SU-DHL-6 (cell line): ENCODE measurements around the gene CST3.

Experiments
- H2AFZ ChIP-seq: fragments of 200-600 bp; sonication (generic); 2 replicates; pipeline ENCODE4 v1.6.1; 2014; ENCODE audit warnings: low read depth, mild to moderate bottlenecking, moderate library complexity, mixed read lengths, antibody characterized with exemption, low read length; ENCODE audit not compliant: severe bottlenecking
- H3F3A ChIP-seq: fragments of 200-600 bp; shearing (Covaris generic); 2 replicates; pipeline ENCODE4 v1.6.0; 2016; ENCODE audit warnings: antibody characterized with exemption, mild to moderate bottlenecking; ENCODE audit not compliant: insufficient read depth
- H3K27ac ChIP-seq: fragments of 200-600 bp; sonication (generic); 2 replicates; pipeline ENCODE4 v1.5.1; 2016; ENCODE audit warnings: low read depth, mild to moderate bottlenecking, low read length, moderate library complexity, mixed read lengths
- H3K27me3 ChIP-seq: fragments of 200-600 bp; sonication (generic), shearing (Covaris generic); 2 replicates; pipeline ENCODE4 v1.6.0; 2014; ENCODE audit warnings: mild to moderate bottlenecking, low read length
- H3K36me3 ChIP-seq: fragments of 200-600 bp; sonication (generic); 2 replicates; pipeline ENCODE4 v1.6.1; 2014; ENCODE audit warnings: mild to moderate bottlenecking, low read length, mixed read lengths
- H3K4me2 ChIP-seq: fragments of 300-600, 200-600 bp; shearing (Covaris generic), sonication (generic); 2 replicates; pipeline ENCODE4 v1.6.0; 2014; ENCODE audit warnings: low read length, low read depth, mild to moderate bottlenecking; ENCODE audit not compliant: poor library complexity, severe bottlenecking
- H3K4me3 ChIP-seq: fragments of 200-600 bp; sonication (generic); 2 replicates; pipeline ENCODE4 v1.5.1; 2014; ENCODE audit warnings: antibody characterized with exemption, low read length, mild to moderate bottlenecking, mixed read lengths; ENCODE audit not compliant: insufficient read depth, poor library complexity, severe bottlenecking
- H3K79me2 ChIP-seq: fragments of 200-600 bp; sonication (generic); 2 replicates; pipeline ENCODE4 v1.6.1; 2014; ENCODE audit warnings: mild to moderate bottlenecking, low read length, moderate library complexity; ENCODE audit not compliant: insufficient read depth
- H3K9ac ChIP-seq: fragments of 200-600 bp; sonication (generic); 2 replicates; pipeline ENCODE4 v1.7.0; 2014; ENCODE audit warnings: mild to moderate bottlenecking, low read length
- H3K9me2 ChIP-seq: fragments of 200-600 bp; sonication (generic); replicated peaks from 2 replicates; pipeline ENCODE4 v1.6.1; 2014; ENCODE audit warnings: low read length; ENCODE audit not compliant: insufficient read depth
- H3K9me3 ChIP-seq: fragments of 200-600 bp; sonication (generic); 2 replicates; pipeline ENCODE4 v1.6.1; 2014; ENCODE audit warnings: low read length, mixed read lengths; ENCODE audit not compliant: insufficient read depth
- H4K20me1 ChIP-seq: fragments of 200-600 bp; sonication (generic); 2 replicates; pipeline ENCODE4 v1.6.1; 2014; ENCODE audit warnings: low read depth, mild to moderate bottlenecking, antibody characterized with exemption, low read length, moderate library complexity, mixed read lengths
- EZH2phosphoT487 ChIP-seq: fragments of 200-600 bp; sonication (generic), shearing (Covaris generic); conservative IDR thresholded peaks from 2 replicates; pipeline ENCODE4 v1.6.1; 2018; ENCODE audit warnings: mild to moderate bottlenecking, antibody characterized with exemption, low read length, moderate library complexity, mixed read lengths
- TF ChIP-seq, protein P1 (sequence below): fragments of 200-600 bp; sonication (generic); IDR thresholded peaks from one replicate; pipeline ENCODE4 v1.5.1; 2017; ENCODE audit warnings: antibody characterized with exemption, mild to moderate bottlenecking, low read length, moderate library complexity; ENCODE audit not compliant: insufficient read depth, poor library complexity, severe bottlenecking

CST3 gene

GRCh38 chr20:23631981-23632710, 5.6 kb downstream of the CST3 start:
- Histone ChIP-seq H3K9ac (no peak overlapping the region), H3K36me3 (no peaks in the 10 kb centered on the region), H2AFZ (no peak overlapping the region), H3K4me3 (no peak overlapping the region), H3K9me3 (no peaks in the 10 kb centered on the region), H3F3A (no peaks in the 10 kb centered on the region), H3K4me2 (no peak overlapping the region), H3K79me2 (no peaks in the 10 kb centered on the region), H4K20me1 (no peaks in the 10 kb centered on the region), H3K27ac (no peak overlapping the region), H3K9me2 (no peaks in the 10 kb centered on the region), H3K27me3 (no peaks in the 10 kb centered on the region)
- TF ChIP-seq, protein P1, sequence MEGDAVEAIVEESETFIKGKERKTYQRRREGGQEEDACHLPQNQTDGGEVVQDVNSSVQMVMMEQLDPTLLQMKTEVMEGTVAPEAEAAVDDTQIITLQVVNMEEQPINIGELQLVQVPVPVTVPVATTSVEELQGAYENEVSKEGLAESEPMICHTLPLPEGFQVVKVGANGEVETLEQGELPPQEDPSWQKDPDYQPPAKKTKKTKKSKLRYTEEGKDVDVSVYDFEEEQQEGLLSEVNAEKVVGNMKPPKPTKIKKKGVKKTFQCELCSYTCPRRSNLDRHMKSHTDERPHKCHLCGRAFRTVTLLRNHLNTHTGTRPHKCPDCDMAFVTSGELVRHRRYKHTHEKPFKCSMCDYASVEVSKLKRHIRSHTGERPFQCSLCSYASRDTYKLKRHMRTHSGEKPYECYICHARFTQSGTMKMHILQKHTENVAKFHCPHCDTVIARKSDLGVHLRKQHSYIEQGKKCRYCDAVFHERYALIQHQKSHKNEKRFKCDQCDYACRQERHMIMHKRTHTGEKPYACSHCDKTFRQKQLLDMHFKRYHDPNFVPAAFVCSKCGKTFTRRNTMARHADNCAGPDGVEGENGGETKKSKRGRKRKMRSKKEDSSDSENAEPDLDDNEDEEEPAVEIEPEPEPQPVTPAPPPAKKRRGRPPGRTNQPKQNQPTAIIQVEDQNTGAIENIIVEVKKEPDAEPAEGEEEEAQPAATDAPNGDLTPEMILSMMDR = no peak
- TF ChIP-seq EZH2phosphoT487 = no peak

DNA sequence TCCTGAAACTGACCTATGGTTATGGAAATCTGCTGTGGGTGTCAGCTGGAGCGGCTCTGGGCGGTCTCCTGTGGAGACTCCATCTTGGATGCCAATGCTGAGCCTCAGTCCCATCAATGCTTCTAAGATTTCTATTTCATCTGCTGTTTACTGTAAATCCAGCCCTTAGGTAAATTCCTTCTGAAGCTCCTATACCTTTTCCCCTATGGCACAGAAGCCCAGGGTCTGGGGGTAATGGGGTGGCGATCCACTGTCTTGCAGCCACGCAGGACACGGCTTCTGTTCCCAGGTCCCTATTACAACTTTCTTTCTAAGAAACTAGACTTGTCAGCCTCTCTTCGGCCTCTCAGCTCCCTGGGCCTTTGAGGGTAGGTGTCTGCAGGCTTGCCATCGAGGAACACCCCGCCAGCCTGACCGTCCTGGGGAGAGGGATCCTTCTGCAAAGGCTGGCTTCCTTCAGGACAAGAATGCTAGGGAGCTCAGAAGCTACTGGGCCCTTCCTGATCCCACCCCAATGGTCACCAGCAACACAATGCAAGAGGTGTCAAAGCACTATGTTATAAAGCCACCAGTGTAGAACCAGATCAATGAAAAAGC, 6.4 kb downstream of the CST3 start:
- no peak overlapping the region for H2AFZ ChIP-seq
- H3F3A ChIP-seq = no peaks in the 10 kb centered on the region
- H3K9me2 ChIP-seq = no peaks in the 10 kb centered on the region
- no peaks in the 10 kb centered on the region for H4K20me1 ChIP-seq
- H3K36me3 ChIP-seq = no peaks in the 10 kb centered on the region
- no peak for TF ChIP-seq EZH2phosphoT487
- TF ChIP-seq, protein P1 = no peak
- H3K27ac ChIP-seq = no peak overlapping the region
- H3K4me3 ChIP-seq = no peak overlapping the region
- no peak overlapping the region for H3K4me2 ChIP-seq
- no peaks in the 10 kb centered on the region for H3K79me2 ChIP-seq
- no peaks in the 10 kb centered on the region for H3K9me3 ChIP-seq
- H3K9ac ChIP-seq = no peak overlapping the region
- no peaks in the 10 kb centered on the region for H3K27me3 ChIP-seq

DNA sequence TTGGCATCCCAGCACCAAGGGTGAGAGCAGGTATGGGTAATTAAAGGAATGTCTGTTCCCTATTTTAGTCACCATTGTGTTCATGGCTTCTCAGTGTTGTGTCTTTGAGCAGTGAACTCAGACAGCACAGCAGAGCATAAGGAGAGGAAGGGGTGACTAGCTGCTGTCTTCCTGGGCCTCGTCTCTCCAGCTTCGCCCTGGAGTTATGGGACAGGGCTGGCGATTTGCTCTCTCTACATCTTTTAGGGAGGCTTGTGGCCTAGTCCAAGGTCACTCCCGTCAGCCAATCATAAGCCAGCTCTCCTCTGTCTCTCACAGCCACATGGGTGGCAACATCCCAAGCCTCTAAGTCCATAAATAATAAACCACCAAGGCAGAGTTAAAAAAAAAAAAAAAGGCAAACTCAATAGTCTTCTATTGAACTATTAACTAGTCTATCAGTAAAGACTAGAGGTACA, 7.3 kb downstream of the CST3 start:
- H3K4me2 ChIP-seq = no peak overlapping the region
- H3K9me2 ChIP-seq = no peaks in the 10 kb centered on the region
- no peaks in the 10 kb centered on the region for H3K79me2 ChIP-seq
- no peaks in the 10 kb centered on the region for H3K9me3 ChIP-seq
- no peak overlapping the region for H3K4me3 ChIP-seq
- H4K20me1 ChIP-seq = no peaks in the 10 kb centered on the region
- H3F3A ChIP-seq = no peaks in the 10 kb centered on the region
- no peaks in the 10 kb centered on the region for H3K36me3 ChIP-seq
- no peak overlapping the region for H3K27ac ChIP-seq
- H3K27me3 ChIP-seq = no peaks in the 10 kb centered on the region
- H2AFZ ChIP-seq = no peak overlapping the region
- TF ChIP-seq, protein P1 = no peak
- no peak for TF ChIP-seq EZH2phosphoT487
- H3K9ac ChIP-seq = no peak overlapping the region
